Fibroblast of mammary gland (primary cell): ENCODE data around the gene WDR7.
A peak's percentile ranks its signal among the peaks of the same experiment; 100 is the strongest.

Experiments used
- DNase-seq: peaks from one replicate; pipeline ENCODE4 v3.0.0-alpha.2; 2010; ENCODE audit warnings: low read depth
- H3K4me3 ChIP-seq: 2 replicates; pipeline ENCODE4 v1.5.1; 2011; ENCODE audit warnings: low read depth, mild to moderate bottlenecking, low read length, moderate library complexity; ENCODE audit not compliant: control insufficient read depth
- CTCF ChIP-seq: conservative IDR thresholded peaks from 2 replicates; pipeline ENCODE4 v1.5.1; 2011; ENCODE audit warnings: low read depth, low read length, inconsistent platforms; ENCODE audit not compliant: control insufficient read depth, insufficient read depth

The WDR7 gene

GRCh38 chr18:56844556-56844955, 193.4 kb downstream of the WDR7 start:
- no peak overlapping the region for H3K4me3 ChIP-seq
- no peak for TF ChIP-seq CTCF
- DNase-seq, result no peak

DNA sequence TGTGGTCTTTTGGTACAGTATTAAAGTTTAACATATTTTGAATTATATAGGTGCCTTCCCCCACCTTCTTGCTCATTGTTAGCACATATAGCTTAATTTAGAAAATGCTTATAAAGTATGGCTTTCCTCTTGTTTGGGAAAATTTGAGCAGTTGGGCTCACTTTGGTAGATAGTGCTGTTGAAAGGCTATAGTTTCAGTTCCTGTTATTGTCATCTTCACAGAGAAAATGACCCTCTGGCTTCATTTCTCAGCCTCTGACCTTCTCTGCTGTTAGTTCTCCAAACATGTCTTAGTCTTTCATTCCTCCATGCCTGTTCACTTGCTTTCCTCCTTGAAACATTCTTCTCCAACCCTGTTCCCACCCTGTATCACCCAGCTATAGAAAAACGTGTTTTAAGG, 200.6 kb downstream of the WDR7 start:
- no peak for DNase-seq
- no peak overlapping the region for H3K4me3 ChIP-seq
- no peak for TF ChIP-seq CTCF

DNA sequence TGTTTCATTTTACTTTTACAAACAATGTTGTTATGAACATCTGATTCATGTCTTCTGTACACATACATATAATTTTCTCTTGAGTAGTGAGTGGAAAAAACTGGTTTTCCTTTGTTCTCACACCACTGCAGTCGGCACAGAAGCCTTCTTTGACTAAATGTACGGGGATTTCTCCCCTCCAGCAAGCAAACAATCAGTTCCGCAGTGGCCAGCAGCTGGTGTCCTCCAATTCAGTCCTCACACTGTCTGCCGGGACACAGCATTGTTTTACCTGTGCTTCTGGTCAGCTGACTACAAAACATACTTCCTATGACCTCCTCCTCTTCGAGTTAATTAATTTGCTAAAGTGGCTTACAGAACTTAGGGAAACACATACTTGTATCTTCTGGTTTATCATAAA, 202.8 kb downstream of the WDR7 start:
- no peak overlapping the region for H3K4me3 ChIP-seq
- DNase-seq, result no peak
- TF ChIP-seq CTCF, result no peak

GRCh38 chr18:56861244-56861643, 210.1 kb downstream of the WDR7 start:
- H3K4me3 ChIP-seq, result no peak overlapping the region
- no peak for TF ChIP-seq CTCF
- DNase-seq, result no peak

DNA sequence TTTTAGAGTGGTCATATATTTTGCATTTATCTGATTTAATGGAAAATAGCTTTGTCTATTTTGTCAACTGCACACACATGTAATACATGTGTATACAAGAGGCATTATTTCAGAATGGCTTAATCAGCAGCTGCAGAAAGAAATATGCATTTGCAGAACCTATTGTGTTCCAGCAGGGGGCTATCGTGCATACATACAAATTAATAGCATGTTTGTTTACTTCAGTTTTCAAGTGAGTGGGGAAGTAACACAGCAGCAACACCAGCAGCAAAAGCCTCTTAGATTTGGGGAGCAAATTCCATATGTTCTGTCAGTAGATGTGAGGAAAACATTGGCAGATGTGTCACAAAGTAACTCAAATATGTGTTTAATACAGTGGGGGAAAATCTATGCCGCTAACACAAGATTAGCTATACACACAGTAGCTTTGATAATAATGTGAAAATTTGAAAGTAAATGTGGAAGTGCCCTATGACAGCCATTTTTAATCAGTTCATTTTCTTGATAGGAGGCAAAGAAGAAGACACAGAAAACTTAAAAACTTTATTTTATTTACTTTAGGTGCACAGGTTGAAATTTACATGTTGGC, 218.1 kb downstream of the WDR7 start:
- peak; percentile 86 for TF ChIP-seq CTCF
- DNase-seq, result peak; percentile 74
- no peak overlapping the region for H3K4me3 ChIP-seq

GRCh38 chr18:56870982-56871381, 219.8 kb downstream of the WDR7 start:
- no peak overlapping the region for H3K4me3 ChIP-seq
- no peak for DNase-seq
- TF ChIP-seq CTCF, result no peak

GRCh38 chr18:56872140-56872539, 221.0 kb downstream of the WDR7 start:
- no peak overlapping the region for H3K4me3 ChIP-seq
- no peak for DNase-seq
- no peak for TF ChIP-seq CTCF
